Gastroesophageal sphincter (tissue), 4 donors: Measurements from ENCODE around the gene NDUFA7. TPM values are rescaled to one million over a fixed set of nuclear protein-coding genes. Genes with fewer than 3 reads are reported as not detected.
"Not testable (repeated sequence)": the region's sequence is repeated elsewhere in the genome, so short reads cannot be mapped to it uniquely, and the experiment has no call there.

Experiments
- ATAC-seq: fragments of 150-250 bp; one replicate; pipeline ENCODE4 v1.9.1; 2016; ENCODE audit warnings: mild to moderate bottlenecking, moderate library complexity
- H3K27ac ChIP-seq, 4 donors: fragments of 200-600 bp; sonication (generic) in 3 of 4; 1 replicate in 3 of 4; 2 replicates in 1 of 4; pipeline ENCODE4 v1.5.1; 2016 to 2019
- H3K27me3 ChIP-seq: fragments of 200-600 bp; sonication (generic); one replicate; pipeline ENCODE4 v1.5.1; 2019
- H3K36me3 ChIP-seq, 2 donors: fragments of 200-600 bp; sonication (generic); one replicate each; pipeline ENCODE4 v1.5.1; 2019; ENCODE audit warnings: control low read depth in 1 of 2
- H3K4me1 ChIP-seq, 3 donors: fragments of 200-600 bp; sonication (generic); 1 replicate in 2 of 3; 2 replicates in 1 of 3; pipeline ENCODE4 v1.5.1; 2016 to 2019; ENCODE audit warnings: control low read depth in 2 of 3
- H3K4me3 ChIP-seq, 2 donors: fragments of 200-600 bp; sonication (generic); one replicate each; pipeline ENCODE4 v1.5.1; 2019; ENCODE audit warnings: mild to moderate bottlenecking in 1 of 2, moderate library complexity in 1 of 2
- H3K9me3 ChIP-seq, 3 donors: fragments of 200-600 bp; sonication (generic); one replicate each; pipeline ENCODE4 v1.5.1; 2017 to 2019; ENCODE audit warnings: control low read depth in 2 of 3
- EP300 ChIP-seq: sonication (generic); formaldehyde crosslinking; IDR thresholded peaks from one replicate; pipeline ENCODE4 v1.6.1; 2017; ENCODE audit warnings: antibody characterized with exemption, mild to moderate bottlenecking
- POLR2A ChIP-seq, 2 donors: fragments of 450-650 bp; IDR thresholded peaks; one replicate each; pipeline ENCODE4 v1.6.1; 2017; ENCODE audit warnings: antibody characterized with exemption in 2 of 2, mild to moderate bottlenecking in 2 of 2, moderate library complexity in 1 of 2
- POLR2AphosphoS5 ChIP-seq: sonication (generic); formaldehyde crosslinking; IDR thresholded peaks from one replicate; pipeline ENCODE4 v1.6.1; 2017; ENCODE audit warnings: antibody characterized with exemption
- WGBS, 2 donors: methylation state at CpG; one replicate each; pipeline ENCODE4 v1.1.5; 2018; ENCODE audit warnings: low coverage in 1 of 2; 5-methylcytosine and 5-hydroxymethylcytosine counted together
- total RNA-seq, 4 donors: library from RNA; depleted of rRNA; stranded (reverse); fragments of >200 nt; gene quantifications; one replicate each; pipeline ENCODE4 v1.1.0, GENCODE V29; 2016
- TF ChIP-seq, protein P1 (sequence below), 4 experiments: fragments of 200-600 bp in 2 of 4; fragments of 450-650 bp in 2 of 4; sonication (generic) in 1 of 4; IDR thresholded peaks; one replicate each; pipeline ENCODE4 v1.5.1; 2017 to 2019; ENCODE audit warnings: antibody characterized with exemption in 4 of 4, mild to moderate bottlenecking in 2 of 4, moderate library complexity in 2 of 4

The NDUFA7 gene
- total RNA-seq, 4 donors from 2014 or later, result 14.5 to 48.3 (median 32.3) TPM

- Histone ChIP-seq H3K4me3 (no peak overlapping the region), H3K9me3 (no peaks in the 10 kb centered on the region), H3K27ac (no peak overlapping the region), H3K36me3 (no peaks in the 10 kb centered on the region), H3K27me3 (no peaks in the 10 kb centered on the region), H3K4me1 (peaks cover 0 to 12% (median 0%) of the 10 kb centered on the region in 3 donors)
- no peak for TF ChIP-seq POLR2A (IDR thresholded peaks at IDR 0.05)
- TF ChIP-seq POLR2AphosphoS5, result no peak
- TF ChIP-seq, protein P1, sequence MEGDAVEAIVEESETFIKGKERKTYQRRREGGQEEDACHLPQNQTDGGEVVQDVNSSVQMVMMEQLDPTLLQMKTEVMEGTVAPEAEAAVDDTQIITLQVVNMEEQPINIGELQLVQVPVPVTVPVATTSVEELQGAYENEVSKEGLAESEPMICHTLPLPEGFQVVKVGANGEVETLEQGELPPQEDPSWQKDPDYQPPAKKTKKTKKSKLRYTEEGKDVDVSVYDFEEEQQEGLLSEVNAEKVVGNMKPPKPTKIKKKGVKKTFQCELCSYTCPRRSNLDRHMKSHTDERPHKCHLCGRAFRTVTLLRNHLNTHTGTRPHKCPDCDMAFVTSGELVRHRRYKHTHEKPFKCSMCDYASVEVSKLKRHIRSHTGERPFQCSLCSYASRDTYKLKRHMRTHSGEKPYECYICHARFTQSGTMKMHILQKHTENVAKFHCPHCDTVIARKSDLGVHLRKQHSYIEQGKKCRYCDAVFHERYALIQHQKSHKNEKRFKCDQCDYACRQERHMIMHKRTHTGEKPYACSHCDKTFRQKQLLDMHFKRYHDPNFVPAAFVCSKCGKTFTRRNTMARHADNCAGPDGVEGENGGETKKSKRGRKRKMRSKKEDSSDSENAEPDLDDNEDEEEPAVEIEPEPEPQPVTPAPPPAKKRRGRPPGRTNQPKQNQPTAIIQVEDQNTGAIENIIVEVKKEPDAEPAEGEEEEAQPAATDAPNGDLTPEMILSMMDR (IDR thresholded peaks at IDR 0.05), result no peak
- no peak for ATAC-seq
- WGBS, 2 donors, result 84 to 93% methylated on average over 3 of the region's 3 CpGs
These were observed 51.5 kb downstream of the NDUFA7 start for GRCh38 chr19:8269724-8270123.

DNA sequence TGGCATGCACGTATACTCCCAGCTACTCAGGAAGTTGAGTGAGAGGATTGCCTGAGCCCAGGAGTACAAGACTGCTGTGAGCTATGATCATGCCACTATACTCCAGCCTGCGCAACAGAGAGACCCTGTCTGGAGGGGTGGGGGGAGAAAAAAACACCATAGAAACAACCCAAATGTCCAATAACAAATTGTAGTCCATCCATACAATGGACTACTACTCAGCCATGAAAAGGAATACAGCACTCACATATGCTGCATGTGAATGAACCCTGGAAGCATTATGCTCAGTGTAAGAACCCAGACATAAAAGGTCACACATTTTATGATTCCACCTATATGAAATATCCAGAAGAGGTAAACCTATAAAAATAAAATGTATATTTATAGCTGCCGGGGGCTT, 55.3 kb downstream of the NDUFA7 start:
- Histone ChIP-seq H3K27me3 (no peaks in the 10 kb centered on the region), H3K4me1 (peaks cover 0 to 12% (median 0%) of the 10 kb centered on the region in 3 donors), H3K36me3 (peaks cover 0 to 19% of the 10 kb centered on the region in 2 donors), H3K9me3 (no peaks in the 10 kb centered on the region), H3K4me3 (no peak overlapping the region), H3K27ac (no peak overlapping the region)
- no peak for ATAC-seq
- 82 to 100% methylated on average over 2 to 3 of the region's 3 CpGs for WGBS, 2 donors
- TF ChIP-seq POLR2AphosphoS5 (no peak), POLR2A (IDR thresholded peaks at IDR 0.05) (no peak), EP300 (no peak)
- TF ChIP-seq, protein P1 (IDR thresholded peaks at IDR 0.05), result no peak

DNA sequence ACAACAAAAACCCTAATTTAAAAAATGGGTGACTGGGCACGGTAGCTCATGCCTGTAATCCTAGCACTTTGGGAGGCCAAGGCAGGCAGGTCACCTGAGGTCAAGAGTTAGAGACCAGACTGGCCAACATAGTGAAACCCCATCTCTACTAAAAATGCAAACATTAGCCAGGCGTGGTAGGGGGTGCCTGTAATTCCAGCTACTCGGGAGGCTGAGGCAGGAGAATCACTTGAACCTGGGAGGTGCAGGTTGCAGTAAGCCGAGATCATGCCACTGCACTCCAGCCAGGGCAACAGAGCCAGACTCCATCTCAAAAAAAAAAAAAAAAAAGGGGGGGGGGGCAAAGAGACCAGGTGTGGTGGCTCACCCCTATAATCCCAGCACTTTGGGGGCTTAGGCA, 56.9 kb downstream of the NDUFA7 start:
- not testable (repeated sequence) for ATAC-seq, H3K27me3 ChIP-seq, H3K4me3 ChIP-seq, H3K9me3 ChIP-seq, H3K27ac ChIP-seq, H3K4me1 ChIP-seq
- WGBS, 2 donors, result 67 to 68% methylated on average over 3 of the region's 4 CpGs
- H3K36me3 ChIP-seq, result peaks cover 0 to 27% of the 10 kb centered on the region in 2 donors

GRCh38 chr19:8262431-8262830, 58.7 kb downstream of the NDUFA7 start:
- no CpG with 5 or more reads among the region's 6 CpGs for WGBS, 2 donors
- Histone ChIP-seq H3K4me3 (no peak overlapping the region), H3K9me3 (no peaks in the 10 kb centered on the region), H3K27me3 (no peaks in the 10 kb centered on the region), H3K27ac (no peak overlapping the region), H3K36me3 (peaks cover 0 to 45% of the 10 kb centered on the region in 2 donors), H3K4me1 (no peaks in the 10 kb centered on the region)
- TF ChIP-seq, protein P1 (IDR thresholded peaks at IDR 0.05), result no peak
- TF ChIP-seq POLR2A (IDR thresholded peaks at IDR 0.05), result no peak
- ATAC-seq, result no peak

GRCh38 chr19:8261881-8262280, 59.3 kb downstream of the NDUFA7 start:
- ATAC-seq, result no peak
- WGBS, 2 donors, result 80% methylated on average over 1 of the region's 14 CpGs; no CpG with 5 or more reads in 1 of the 2 donors
- Histone ChIP-seq H3K27me3 (no peaks in the 10 kb centered on the region), H3K4me1 (no peaks in the 10 kb centered on the region), H3K9me3 (no peaks in the 10 kb centered on the region), H3K36me3 (peaks cover 0 to 51% of the 10 kb centered on the region in 2 donors), H3K4me3 (no peak overlapping the region), H3K27ac (no peak overlapping the region)
- TF ChIP-seq EP300 (no peak), POLR2AphosphoS5 (no peak), POLR2A (IDR thresholded peaks at IDR 0.05) (no peak)
- TF ChIP-seq, protein P1 (IDR thresholded peaks at IDR 0.05), result no peak
